ENCODE data around the gene ATG16L1.

The ATG16L1 gene

GRCh38 chr2:233218836-233219235 is 32.6 kb upstream of the ATG16L1 start:
- ATAC-seq (ENCODE audit: low read depth) (no peak), DNase-seq (ENCODE audit: low spot score in 2 of 2) (no peak)
- Mint-ChIP-seq H3K4me3 (no peak overlapping the region), H3K27me3 (no peaks in the 10 kb centered on the region), H3K36me3 (no peaks in the 10 kb centered on the region), H3K27ac (peak overlapping the region; percentile 5), H3K4me1 (peaks cover 10% of the 10 kb centered on the region), H3K9me3 (no peaks in the 10 kb centered on the region)

GRCh38 chr2:233219848-233220247 is 31.6 kb upstream of the ATG16L1 start:
- Mint-ChIP-seq H3K4me1 (peaks cover 15% of the 10 kb centered on the region), H3K9me3 (no peaks in the 10 kb centered on the region), H3K36me3 (no peaks in the 10 kb centered on the region), H3K4me3 (no peak overlapping the region), H3K27me3 (no peaks in the 10 kb centered on the region), H3K27ac (no peak overlapping the region)
- ATAC-seq (ENCODE audit: low read depth) (no peak), DNase-seq (ENCODE audit: low spot score in 2 of 2) (no peak)

DNA sequence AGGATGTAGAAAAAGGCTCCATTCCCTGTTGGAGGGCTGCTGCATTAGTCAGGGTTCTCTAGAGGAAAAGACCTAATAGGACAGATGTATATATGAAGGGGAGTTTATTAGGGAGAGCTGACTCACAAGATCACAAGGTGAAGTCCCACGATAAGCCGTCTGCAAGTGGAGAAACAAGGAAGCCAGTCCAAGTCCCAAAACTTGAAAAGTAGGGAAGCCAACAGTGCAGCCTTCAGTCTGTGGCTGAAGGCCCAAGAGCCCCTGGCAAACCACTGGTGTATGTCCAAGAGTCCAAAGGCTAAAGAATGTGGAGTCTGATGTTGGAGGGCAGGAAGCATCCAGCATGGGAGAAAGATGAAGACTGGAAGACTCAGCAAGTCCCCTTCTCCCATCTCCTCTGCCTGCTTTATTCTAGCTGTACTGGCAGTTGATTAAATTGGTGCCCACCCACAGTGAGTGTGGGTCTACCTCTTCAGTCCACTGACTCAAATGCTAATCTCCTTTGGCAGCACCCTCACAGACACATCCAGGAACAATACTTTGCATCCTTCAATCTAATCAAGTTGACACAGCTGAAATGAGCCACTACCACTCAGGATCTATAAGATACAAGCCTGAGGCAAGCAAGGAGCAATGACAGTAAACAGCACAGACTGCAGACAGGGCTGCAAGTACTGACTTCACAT is 30.0 kb upstream of the ATG16L1 start:
- Mint-ChIP-seq H3K36me3 (no peaks in the 10 kb centered on the region), H3K27me3 (no peaks in the 10 kb centered on the region), H3K4me3 (no peak overlapping the region), H3K4me1 (peaks cover 20% of the 10 kb centered on the region), H3K9me3 (no peaks in the 10 kb centered on the region), H3K27ac (peak overlapping the region; percentile 51)
- DNase-seq (ENCODE audit: low spot score in 2 of 2) (no peak), ATAC-seq (ENCODE audit: low read depth) (no peak)

DNA sequence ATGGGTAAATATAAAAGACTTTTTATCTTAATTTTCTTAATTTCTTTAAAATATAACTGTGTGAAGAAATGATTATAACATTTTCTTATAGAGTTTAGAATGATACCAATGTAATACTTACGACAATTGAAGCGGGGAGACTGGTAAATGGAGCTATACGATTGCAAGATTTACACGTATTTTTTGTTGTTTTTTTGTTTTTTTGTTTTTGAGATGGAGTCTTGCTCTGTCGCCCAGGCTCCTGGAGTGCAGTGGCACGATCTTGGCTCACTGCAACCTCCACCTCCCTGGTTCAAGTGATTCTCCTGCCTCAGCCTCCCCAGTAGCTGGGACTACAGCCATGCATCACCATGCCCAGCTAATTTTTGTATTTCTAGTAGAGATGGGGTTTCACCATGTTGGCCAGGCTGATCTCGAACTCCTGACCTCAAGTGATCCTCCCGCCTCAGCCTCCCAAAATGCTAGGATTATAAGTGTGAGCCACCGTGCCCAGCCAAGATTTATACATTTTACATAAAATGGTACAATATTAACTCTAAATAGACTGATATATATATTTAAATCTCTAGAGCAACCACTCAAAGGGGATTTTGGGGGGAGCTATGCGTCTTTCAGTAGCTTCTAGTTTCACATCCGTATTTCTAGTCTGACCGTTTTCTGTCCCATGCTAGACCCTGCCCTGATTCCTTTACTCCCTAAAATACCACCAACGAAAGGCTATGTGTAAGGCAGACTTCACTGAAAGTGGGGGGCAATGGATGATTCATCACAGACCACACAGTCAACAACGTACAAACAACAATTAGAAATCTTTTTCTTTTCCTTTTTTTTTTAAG is 28.2 kb upstream of the ATG16L1 start:
- H3K4me3 Mint-ChIP-seq = peak overlapping the region; percentile 38
- H3K9me3 Mint-ChIP-seq = no peaks in the 10 kb centered on the region
- H3K27me3 Mint-ChIP-seq = no peaks in the 10 kb centered on the region
- peaks cover 23% of the 10 kb centered on the region for H3K4me1 Mint-ChIP-seq
- peak; percentile 98 for ATAC-seq (ENCODE audit: low read depth)
- H3K27ac Mint-ChIP-seq = peak overlapping the region; percentile 85
- H3K36me3 Mint-ChIP-seq = no peaks in the 10 kb centered on the region
- peak in 1 of 2 donors; percentile 38 for DNase-seq (ENCODE audit: low spot score in 2 of 2)

GRCh38 chr2:233225230-233226068 is 26.0 kb upstream of the ATG16L1 start:
- no peaks in the 10 kb centered on the region for H3K9me3 Mint-ChIP-seq
- H3K27me3 Mint-ChIP-seq = no peaks in the 10 kb centered on the region
- H3K27ac Mint-ChIP-seq = peak overlapping the region; percentile 26
- no peaks in the 10 kb centered on the region for H3K36me3 Mint-ChIP-seq
- no peak overlapping the region for H3K4me3 Mint-ChIP-seq
- DNase-seq (ENCODE audit: low spot score in 2 of 2) (no peak), ATAC-seq (ENCODE audit: low read depth) (no peak)
- peaks cover 23% of the 10 kb centered on the region for H3K4me1 Mint-ChIP-seq

DNA sequence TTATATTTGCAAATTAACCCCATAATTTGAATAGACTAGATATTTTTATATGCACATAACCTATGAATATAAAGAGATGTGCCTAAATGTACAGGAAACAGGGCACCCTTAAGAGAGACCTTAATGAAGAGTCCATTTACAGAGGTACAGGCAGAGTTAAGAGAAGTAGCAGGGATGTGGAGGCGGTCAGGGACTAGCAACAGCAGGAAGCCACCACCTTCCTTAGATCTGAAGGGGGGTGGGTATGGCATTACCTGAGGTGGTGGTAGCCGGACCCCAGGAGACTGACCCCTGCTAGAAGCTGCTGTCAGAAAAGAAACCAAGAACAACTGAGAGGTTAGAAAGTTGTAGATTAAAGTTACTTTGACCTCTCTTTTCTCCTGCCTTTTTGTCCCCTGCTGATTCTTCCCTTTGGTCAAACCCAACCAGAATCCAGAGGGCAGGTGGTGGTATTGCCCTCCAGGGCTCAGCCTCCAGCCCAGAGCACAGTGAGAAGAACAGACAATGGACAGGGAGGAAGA is 24.9 kb upstream of the ATG16L1 start:
- H3K4me3 Mint-ChIP-seq = no peak overlapping the region
- ATAC-seq (ENCODE audit: low read depth) = no peak
- peaks cover 23% of the 10 kb centered on the region for H3K4me1 Mint-ChIP-seq
- no peaks in the 10 kb centered on the region for H3K27me3 Mint-ChIP-seq
- DNase-seq (ENCODE audit: low spot score in 2 of 2) = no peak
- H3K9me3 Mint-ChIP-seq = no peaks in the 10 kb centered on the region
- peak overlapping the region; percentile 42 for H3K27ac Mint-ChIP-seq
- H3K36me3 Mint-ChIP-seq = no peaks in the 10 kb centered on the region

GRCh38 chr2:233227346-233227978 is 24.0 kb upstream of the ATG16L1 start:
- no peaks in the 10 kb centered on the region for H3K9me3 Mint-ChIP-seq
- no peaks in the 10 kb centered on the region for H3K36me3 Mint-ChIP-seq
- H3K27ac Mint-ChIP-seq = no peak overlapping the region
- H3K27me3 Mint-ChIP-seq = no peaks in the 10 kb centered on the region
- no peak for ATAC-seq (ENCODE audit: low read depth)
- DNase-seq (ENCODE audit: low spot score in 2 of 2) = no peak
- H3K4me1 Mint-ChIP-seq = peaks cover 23% of the 10 kb centered on the region
- H3K4me3 Mint-ChIP-seq = no peak overlapping the region

DNA sequence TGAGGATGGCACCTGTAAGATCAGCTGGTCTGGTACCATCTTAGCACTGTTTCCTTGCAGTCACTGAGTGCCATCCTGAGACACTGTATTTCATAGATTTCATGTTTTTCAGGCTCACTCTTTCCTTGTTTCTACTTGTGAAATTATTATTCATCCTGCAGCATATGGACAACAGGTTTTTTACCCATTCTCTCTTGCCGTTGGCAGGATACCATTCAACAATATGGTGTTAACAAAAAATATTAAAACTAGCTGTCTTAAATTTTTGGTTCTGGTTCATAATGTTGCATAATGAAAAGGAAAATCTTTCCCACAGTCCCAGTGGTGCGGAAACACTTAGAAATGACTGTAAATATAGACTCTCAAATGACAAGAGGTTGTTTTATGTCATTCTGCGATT is 23.1 kb upstream of the ATG16L1 start:
- Mint-ChIP-seq H3K36me3 (no peaks in the 10 kb centered on the region), H3K4me1 (peaks cover 17% of the 10 kb centered on the region), H3K27me3 (no peaks in the 10 kb centered on the region), H3K4me3 (no peak overlapping the region), H3K9me3 (no peaks in the 10 kb centered on the region), H3K27ac (no peak overlapping the region)
- no peak for DNase-seq (ENCODE audit: low spot score in 2 of 2)
- no peak for ATAC-seq (ENCODE audit: low read depth)

- Mint-ChIP-seq H3K27me3 (no peaks in the 10 kb centered on the region), H3K36me3 (no peaks in the 10 kb centered on the region), H3K9me3 (peaks cover 2% of the 10 kb centered on the region), H3K4me3 (no peak overlapping the region), H3K4me1 (peaks cover 3% of the 10 kb centered on the region), H3K27ac (no peak overlapping the region)
- no peak for ATAC-seq (ENCODE audit: low read depth)
- DNase-seq (ENCODE audit: low spot score in 2 of 2) = no peak
Observed at GRCh38 chr2:233233618-233234230, 17.7 kb upstream of the ATG16L1 start.

DNA sequence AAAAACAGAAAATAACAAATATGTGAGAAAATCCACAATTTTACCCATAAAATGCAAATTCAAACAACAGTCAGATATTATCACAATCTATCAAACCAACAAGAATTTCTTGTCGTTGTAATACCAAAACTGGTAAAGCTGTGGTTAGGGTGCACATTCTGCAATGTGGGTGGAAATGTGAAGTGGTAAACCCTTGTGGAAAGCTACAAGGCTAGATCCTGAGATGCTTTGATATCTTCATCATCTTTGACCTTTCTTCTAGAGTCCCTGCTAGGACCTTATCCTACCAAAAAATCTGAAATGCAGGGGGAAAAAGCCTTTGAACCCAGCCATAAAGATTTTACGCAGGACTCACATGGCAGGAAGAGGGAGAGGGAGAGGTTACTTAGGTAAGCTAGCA is 17.2 kb upstream of the ATG16L1 start:
- H3K9me3 Mint-ChIP-seq = peaks cover 2% of the 10 kb centered on the region
- H3K4me3 Mint-ChIP-seq = no peak overlapping the region
- no peaks in the 10 kb centered on the region for H3K27me3 Mint-ChIP-seq
- no peaks in the 10 kb centered on the region for H3K36me3 Mint-ChIP-seq
- ATAC-seq (ENCODE audit: low read depth) (no peak), DNase-seq (ENCODE audit: low spot score in 2 of 2) (no peak)
- H3K4me1 Mint-ChIP-seq = peaks cover 7% of the 10 kb centered on the region
- H3K27ac Mint-ChIP-seq = no peak overlapping the region

DNA sequence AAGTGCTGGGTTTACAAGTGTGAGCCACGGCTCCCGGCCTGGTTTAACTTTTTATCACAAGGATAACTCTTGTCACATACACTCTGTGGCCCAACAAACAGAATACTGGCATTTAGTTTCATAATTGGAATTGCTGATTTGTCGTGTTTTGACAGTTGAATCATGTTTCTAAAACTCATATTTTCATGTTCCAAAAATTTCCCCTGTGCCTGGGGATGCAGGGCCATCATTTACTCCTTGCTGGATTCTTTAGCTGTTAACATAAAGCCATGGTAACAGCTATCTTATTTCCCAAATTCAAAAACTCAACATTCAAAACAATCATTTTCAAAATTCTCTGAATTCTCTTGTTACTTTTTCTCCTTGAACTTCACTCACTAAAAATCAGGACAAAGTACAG is 16.5 kb upstream of the ATG16L1 start:
- ATAC-seq (ENCODE audit: low read depth) = no peak
- Mint-ChIP-seq H3K4me1 (peaks cover 11% of the 10 kb centered on the region), H3K27ac (no peak overlapping the region), H3K9me3 (peaks cover 2% of the 10 kb centered on the region), H3K27me3 (no peaks in the 10 kb centered on the region), H3K4me3 (no peak overlapping the region), H3K36me3 (no peaks in the 10 kb centered on the region)
- DNase-seq (ENCODE audit: low spot score in 2 of 2) = no peak

DNA sequence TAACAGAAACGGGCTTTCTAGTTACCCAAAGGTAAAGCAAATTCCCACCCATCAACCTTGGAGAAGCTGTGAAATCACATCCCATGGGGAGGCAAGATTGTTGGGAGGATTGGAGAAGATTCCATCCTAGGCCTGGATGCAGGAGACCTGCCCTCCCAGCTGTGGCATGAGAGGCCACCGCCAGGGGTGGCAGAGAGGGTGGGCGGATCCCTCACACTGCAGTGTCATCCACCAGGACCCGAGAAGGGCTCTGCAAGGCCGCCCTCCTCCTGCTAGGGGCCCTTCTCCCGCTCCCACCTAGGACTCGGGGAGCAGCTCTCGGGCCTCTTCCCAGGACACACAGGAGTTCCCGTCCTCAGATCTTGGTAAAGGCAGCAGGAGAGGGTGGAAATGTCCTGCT is 15.5 kb upstream of the ATG16L1 start:
- Mint-ChIP-seq H3K27me3 (no peaks in the 10 kb centered on the region), H3K4me1 (peaks cover 17% of the 10 kb centered on the region), H3K36me3 (no peaks in the 10 kb centered on the region), H3K27ac (no peak overlapping the region), H3K9me3 (peaks cover 2% of the 10 kb centered on the region), H3K4me3 (no peak overlapping the region)
- DNase-seq (ENCODE audit: low spot score in 2 of 2) (no peak), ATAC-seq (ENCODE audit: low read depth) (no peak)

GRCh38 chr2:233236820-233237589 is 14.5 kb upstream of the ATG16L1 start:
- no peak overlapping the region for H3K27ac Mint-ChIP-seq
- DNase-seq (ENCODE audit: low spot score in 2 of 2) (no peak), ATAC-seq (ENCODE audit: low read depth) (no peak)
- H3K27me3 Mint-ChIP-seq = no peaks in the 10 kb centered on the region
- peaks cover 2% of the 10 kb centered on the region for H3K9me3 Mint-ChIP-seq
- H3K36me3 Mint-ChIP-seq = no peaks in the 10 kb centered on the region
- H3K4me3 Mint-ChIP-seq = no peak overlapping the region
- H3K4me1 Mint-ChIP-seq = peaks cover 24% of the 10 kb centered on the region

Measured in memory B cell (primary cell).